GM19239 (cell line): ENCODE data around the gene CPEB3.
"Not testable (repeated sequence)": the region's sequence is repeated elsewhere in the genome, so short reads cannot be mapped to it uniquely, and the experiment has no call there.

ENCODE experiments used
- DNase-seq: peaks from one replicate; pipeline ENCODE4 v3.0.0; 2011; ENCODE audit warnings: low spot score; ENCODE audit not compliant: insufficient read length
- FAIRE-seq: peaks from 2 replicates; lab custom pipeline; 2011; peaks lifted over from hg19 to GRCh38; lab: Jason Lieb, UNC

The CPEB3 gene

DNA sequence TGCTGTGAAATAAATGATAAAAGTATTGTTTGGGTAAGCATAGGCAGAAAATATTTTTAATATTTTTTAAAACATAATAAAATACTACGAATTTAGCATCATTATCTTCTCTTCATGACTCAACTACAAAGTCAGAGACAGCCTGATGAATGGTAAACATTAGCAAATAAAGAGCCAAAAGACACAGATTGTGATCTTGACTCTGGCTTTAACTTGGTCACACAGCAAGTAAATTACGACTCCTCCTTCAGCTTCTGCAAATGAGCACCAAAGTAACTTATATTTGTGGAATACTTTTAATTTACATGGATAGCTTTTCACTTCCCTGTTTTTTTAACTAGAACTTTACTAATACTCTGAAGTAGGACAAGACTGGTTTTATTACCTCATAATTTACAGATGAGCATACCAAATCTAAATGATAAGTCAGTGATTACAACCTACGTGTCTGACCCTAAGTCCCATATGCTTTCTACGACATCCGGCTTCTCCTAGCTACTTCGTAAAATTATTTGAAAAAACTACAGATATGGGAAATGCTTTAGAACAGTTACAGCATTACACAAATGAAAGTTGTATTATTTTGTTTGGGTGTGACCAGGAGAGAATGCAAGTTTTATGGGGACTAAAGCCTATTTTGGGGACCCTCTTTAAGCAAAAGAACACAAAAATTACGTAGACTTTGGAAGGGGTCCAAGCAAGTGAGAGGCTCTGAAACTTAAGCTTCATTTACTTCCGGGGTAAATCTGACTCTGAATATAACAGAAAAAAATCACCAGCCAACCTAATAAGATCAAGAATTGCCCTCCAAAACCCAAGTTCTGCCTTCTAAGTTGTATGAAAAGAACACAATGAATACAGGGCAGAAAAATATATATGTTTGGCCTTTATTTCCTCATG lies 133.8 kb downstream of the CPEB3 start:
- DNase-seq (no peak), FAIRE-seq (no peak)

DNA sequence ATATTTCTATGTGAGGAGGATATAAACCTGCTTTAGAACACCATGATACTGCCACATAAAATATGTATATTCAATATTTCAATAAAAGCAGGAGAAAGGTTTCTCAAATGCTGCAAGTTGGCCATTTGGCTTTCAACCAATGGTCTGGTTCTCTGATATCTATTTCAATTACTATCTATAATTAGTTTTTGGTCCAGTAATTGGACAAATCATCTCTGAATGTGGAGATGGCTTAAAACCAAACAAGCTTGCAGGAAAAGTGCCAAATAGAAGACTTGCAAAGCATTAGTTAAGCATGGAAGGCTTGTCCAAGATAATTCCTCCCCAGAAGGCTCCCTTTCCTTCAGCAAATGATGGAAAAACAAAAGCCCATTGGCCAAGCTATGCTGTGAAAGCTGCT lies 140.1 kb downstream of the CPEB3 start:
- DNase-seq, result no peak
- no peak for FAIRE-seq

DNA sequence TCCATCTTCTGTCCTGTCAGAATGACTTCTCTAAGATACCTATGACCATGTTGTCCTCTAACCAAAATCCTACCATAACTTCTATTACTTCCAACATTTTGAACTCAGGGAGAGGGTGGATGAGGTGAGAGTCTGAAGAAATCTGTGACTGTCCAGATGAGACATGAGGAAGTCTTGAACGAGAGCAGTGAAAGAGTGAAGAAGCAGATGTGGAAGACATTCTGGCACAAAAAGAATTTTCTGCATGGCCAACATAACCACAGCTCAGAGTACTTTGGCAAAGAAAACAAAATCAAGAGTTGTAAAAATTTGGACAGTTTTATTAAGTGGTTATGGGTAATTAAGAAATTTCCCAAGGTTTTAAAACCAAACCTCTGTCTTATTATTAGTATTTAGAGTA lies 141.6 kb downstream of the CPEB3 start:
- FAIRE-seq (no peak), DNase-seq (no peak)

DNA sequence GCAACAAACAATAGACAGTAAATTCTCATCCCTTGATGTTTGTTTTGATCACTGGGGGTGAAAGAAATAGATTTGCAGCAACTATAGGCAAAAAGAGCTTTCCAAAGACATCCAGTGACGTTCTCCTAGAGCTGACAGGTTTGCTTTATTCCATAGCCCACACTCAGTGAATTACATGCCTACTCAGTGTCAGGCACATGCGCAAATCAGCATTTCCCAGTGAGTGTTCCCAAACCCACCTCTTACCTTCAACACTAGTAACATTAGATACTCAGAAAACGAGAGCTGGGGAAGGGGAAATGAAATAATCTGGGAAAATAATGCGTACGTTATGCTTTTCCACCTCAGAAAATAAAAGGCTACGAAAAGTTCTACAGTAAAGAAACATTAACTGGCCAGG lies 144.1 kb downstream of the CPEB3 start:
- DNase-seq (no peak), FAIRE-seq (peak; percentile 39)

DNA sequence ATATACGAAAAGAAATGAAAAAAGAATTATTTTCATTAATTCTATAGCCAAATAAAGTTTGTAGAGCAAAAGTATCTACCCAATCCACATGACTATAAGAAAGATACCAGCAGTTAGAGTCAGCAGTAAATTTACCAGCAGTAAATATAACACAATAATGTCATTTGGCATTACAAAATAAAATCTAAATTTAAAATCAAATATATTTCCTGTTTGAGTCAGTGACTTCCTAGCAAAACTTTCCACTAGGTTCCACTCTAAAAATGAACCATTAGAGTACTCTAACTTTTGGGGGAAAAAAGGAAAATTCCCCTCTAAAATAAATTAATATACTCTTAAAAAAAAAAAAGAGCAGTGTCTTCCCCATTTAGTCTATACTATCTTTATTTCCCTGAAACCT lies 144.8 kb downstream of the CPEB3 start:
- DNase-seq (no peak), FAIRE-seq (no peak)

DNA sequence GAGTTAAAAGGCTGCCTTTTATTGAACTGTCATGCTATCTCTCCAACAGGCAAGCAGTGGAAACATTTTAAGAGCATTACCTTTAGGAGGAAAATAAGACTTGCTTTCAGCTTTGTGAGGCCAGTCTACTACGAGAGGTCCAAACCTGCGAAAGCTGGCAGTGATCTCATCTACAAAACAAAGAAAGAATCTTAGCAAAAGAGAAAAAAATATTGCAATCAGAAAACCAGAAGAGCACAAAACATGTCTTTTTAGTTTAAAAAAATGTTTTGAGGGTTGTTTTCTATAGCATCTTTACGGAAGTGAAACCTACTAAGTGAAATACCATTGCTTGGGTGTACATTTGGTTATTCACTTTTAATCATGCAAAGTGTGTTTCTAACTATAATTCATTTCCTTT lies 147.9 kb downstream of the CPEB3 start:
- no peak for DNase-seq
- peak; percentile 75 for FAIRE-seq

DNA sequence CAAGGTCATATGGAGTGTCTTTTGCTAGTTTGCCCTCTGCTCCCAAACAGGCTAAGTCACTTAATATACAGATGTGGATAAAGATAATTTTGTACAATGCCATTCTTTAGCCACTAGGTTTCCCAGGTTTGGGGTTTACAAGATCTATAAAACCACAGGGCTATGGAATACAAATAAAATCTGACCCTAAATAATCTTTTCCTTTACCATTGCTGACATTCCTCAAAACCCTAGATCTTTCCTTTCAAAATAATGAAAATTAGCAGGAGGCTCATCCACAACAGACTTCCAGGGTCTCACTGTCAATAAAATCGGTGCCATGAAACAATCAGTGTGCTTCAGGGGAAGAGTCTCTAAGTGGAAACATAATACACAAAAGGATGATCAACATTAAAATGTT lies 148.4 kb downstream of the CPEB3 start:
- FAIRE-seq (no peak), DNase-seq (no peak)

DNA sequence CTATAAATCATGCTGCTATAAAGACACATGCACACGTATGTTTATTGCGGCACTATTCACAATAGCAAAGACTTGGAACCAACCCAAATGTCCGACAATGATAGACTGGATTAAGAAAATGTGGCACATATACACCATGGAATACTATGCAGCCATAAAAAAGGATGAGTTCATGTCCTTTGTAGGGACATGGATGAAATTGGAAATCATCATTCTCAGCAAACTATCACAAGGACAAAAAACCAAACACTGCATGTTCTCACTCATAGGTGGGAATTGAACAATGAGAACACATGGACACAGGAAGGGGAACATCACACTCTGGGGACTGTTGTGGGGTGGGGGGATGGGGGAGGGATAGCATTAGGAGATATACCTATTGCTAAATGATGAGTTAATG lies 149.7 kb downstream of the CPEB3 start:
- not testable (repeated sequence) for DNase-seq, FAIRE-seq

DNA sequence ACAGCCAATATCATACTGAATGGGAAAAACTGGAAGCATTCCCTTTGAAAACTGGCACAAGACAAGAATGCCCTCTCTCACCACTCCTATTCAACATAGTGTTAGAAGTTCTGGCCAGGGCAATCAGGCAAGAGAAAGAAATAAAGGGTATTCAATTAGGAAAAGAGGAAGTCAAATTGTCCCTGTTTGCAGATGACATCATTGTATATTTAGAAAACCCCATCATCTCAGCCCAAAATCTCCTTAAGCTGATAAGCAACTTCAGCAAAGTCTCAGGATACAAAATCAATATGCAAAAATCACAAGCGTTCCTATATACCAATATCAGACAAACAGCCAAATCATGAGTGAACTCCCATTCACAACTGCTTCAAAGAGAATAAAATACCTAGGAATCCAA lies 156.8 kb downstream of the CPEB3 start:
- DNase-seq, FAIRE-seq: not testable (repeated sequence)

DNA sequence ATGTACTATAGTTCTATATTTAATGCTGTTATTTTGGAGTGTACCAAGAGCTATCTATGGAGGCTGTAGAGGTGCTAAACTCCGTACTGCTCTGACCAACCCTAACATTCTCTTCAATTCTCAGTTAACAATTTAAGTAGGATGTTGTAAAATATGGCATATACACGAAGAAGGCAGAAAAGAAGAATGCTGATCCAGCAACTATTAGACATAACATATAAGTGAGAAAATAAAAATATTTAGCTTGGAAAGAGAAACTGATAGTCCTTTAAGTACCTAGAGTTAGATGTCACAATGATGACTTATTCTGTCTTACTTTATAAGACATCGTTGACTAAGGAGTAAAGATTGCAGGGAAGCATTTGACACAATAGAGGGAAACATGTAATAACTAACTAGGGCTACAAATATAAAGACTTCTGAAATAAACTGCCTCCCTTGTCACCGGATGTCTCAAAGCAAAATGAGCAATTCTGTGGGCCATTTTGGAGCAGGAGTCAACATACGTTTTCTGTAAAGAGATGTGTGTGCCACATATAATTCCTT lies 159.5 kb downstream of the CPEB3 start:
- DNase-seq (no peak), FAIRE-seq (no peak)

DNA sequence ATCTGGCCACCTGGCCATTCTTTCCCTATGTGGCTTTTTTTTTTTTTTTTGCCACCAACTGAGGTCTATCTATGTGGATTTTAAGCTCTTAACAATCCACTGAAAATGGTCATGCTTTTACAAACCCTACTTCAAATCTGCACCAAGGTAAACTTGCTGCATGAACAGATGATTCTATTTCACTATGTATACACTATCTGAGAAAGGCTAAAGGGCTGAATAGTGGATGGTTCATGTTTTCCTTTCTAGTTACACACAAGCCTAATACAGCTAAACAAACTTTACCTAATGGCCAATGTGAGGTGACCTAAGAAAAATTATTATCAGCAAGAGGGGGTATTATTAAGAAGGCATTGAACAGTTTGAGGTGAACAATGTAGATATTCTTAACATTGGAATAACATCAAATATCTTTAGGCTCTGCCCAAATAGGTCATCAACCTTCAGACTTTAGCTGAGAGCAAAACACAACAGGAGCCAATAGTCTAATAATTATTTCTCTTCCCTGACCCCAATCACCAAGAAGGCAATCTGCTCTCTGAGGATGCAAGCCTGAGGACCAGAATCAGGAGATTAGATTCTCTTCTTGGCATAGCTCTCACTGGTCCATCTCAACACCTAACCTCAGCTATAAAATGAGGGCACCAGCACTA lies 160.1 kb downstream of the CPEB3 start:
- no peak for DNase-seq
- FAIRE-seq, result no peak

DNA sequence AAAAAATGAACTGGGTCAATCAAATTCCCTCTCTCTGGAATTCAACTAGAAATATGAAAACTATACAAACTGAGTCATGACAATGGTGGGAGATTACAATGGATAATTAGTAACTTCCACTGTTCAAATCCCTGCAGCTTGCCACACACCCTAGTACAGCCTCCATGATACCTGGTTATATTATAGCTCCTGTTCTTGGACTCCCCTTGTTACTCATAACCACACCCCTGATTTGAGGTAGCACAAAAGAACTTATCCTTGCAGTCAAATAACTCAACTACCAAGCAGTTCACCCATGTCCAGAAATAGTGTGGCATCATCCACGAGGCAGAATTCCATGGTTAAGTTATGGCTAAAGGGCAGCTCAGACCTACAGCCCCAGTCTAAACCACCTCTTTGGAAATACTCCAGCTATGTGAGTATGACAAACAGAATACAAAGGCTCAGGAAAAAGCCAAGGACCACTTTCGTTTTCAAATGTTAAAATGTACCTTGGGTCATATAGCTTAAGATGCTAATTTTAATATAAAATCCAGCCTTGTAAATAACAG lies 164.7 kb downstream of the CPEB3 start:
- FAIRE-seq (no peak), DNase-seq (no peak)

DNA sequence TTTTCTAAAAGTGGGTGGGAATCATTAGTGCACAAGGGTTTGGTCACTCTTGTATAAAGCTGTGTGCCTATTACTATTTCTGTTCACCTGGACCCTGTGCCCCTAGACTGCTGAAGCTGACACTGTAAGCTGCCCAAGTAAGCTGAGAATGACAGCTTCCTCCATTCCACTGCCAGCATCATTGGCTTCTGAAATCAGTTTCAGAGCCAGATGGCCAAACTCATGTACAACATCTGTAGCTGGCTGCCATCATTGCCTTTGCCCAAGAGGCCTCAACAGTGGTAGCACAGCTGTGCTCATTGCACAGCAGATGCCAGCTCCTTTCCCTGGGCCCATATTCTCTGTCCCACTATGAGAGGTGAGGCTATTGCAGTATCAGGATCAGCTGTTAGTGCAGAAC lies 165.7 kb downstream of the CPEB3 start:
- FAIRE-seq (no peak), DNase-seq (no peak)

DNA sequence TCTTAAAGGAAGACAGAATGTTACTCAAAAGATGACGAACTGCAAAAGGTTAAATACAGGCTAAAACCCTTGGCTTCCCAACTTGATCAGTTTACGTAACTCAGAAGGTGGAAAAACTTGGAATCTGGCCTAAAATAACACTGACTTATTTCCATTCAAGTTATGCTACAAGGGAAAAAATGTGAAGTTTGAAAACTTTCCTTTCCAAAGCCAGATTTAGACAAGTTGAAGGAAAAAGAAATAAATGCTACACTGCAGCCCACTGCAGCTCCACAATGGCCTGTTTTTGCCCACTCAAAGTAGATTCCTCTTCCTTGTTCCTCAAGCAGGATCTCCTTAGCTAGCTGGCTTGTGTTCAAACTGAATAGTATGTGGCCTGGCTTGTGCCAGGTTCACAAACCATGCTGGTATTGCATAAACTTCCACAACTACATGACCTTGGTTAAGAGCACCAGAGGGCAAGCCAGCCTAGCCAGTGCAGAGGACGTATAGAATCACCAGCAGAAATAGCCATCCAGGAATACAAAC lies 166.2 kb downstream of the CPEB3 start:
- FAIRE-seq, result no peak

DNA sequence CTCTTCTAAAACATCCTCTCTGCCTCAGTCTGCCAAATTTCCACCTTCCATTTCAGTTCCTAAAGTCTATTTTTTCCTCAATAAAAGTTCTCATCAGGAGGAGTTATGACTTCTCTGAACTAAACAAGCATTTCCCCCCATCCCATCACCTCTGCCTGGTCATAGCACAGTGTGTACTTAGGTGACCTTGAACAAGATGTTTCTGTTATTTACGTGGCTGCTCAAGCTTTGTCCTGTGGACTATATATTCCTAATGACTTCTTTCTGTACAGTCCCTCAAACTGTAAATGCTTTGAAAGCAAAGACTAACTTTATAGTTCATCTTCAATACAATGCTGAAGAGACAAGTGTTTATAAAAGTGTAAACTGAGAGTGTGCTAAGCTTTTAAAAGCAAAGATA lies 166.9 kb downstream of the CPEB3 start:
- FAIRE-seq (no peak), DNase-seq (no peak)

More for the DNA sequence above, 166.2 kb downstream of the CPEB3 start:
- DNase-seq, result no peak

DNA sequence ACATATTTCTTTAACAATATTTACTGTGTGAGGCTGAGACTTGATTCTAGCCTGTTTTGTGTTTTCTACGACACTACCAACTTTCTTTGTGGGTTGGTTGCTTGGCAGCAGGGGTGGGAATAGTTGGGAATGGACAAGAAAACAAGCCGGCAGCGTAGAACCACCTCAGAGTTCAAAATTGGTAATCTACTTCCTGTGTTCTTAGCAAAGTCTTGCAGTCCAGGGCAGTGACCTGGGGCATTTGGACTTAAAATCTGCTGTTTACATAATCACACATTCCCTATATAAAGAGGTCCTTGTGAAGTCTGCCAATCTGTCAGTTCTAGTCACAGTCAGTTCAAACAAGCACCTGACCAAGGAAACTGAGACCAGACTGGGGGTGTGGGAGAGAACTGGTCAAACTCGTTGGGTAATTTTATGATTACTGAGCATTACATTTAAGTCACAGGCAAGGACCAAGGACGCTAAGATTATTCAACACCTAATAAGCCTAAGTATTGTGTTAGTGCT lies 167.9 kb downstream of the CPEB3 start:
- DNase-seq (no peak), FAIRE-seq (no peak)

DNA sequence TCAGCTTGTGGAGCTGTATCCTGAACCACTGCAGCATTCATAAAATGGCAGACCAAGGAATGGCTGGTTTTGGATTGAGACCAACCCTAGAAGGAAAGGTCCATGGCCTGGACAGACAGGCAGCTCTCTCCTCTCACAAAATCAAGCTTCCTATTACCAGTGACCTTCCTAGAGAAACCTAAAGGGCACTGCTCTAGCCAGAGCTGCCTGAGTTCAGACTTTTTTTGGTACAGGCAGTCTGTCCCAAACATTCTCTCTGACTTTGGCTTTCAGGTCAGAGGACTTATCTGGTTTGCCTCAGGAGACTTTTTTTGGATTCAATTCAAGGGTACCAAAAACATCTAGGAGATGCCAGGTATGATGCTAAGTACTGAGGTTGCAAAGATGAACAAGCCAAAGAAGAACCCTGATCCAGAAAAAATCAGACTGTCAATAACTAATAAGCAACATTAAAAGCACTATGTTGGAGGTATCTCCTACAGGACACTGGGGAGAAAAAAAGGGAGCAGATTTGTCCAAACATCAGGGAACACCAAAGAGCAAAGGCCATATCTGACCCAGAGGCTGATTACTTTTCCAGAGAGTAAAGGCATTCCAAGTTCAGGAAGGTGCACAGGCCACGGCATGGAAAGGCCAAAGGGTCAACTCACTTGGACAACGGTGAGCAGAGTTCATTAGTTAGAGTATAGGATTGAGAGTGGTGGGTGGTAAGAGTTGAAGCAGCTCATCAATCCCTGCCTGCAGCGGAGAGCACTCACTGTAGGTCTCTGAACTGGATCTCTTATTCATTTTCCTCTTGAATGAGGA lies 169.0 kb downstream of the CPEB3 start:
- DNase-seq, result no peak
- no peak for FAIRE-seq

DNA sequence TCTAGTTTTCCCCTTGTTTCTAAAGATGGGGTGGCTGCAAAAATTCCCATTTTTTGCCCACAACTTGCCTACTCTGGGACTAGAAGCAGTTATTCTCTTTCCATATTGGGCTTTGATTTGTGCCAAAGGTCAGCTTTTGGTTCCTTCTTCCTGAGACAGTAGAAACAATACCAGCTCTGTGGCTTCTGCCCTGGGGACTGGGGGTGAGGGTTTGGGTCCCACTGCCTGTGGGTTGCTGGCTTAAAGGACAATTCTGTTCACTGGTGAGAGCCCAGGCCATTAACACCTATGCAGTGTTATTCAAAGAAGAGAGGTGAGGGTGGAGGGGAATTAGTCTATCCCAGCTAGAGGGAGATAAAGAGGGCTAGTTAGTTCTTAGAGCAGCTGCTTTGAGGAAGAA lies 171.5 kb downstream of the CPEB3 start:
- no peak for FAIRE-seq
- DNase-seq, result no peak

DNA sequence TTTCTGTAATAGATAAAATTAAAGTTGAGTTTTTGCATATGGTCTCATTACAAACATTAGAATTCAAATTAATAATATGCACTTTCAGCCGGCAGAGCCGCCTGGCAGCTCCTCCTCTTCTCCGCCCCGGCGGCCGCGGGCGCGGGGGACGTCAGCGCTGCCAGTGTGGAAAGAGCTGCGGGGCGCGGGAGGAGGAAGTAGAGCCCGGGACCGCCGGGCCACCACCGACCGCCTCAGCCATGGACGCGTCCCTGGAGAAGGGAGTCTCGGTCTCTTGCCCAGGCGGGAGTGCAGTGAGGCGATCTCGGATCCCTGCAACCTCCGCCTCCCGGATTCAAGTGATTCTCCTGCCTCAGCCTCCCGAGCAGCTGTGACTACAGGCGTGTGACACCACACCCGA lies 176.0 kb downstream of the CPEB3 start:
- not testable (repeated sequence) for FAIRE-seq, DNase-seq
